Ureter (tissue), 1 donor: Measurements from ENCODE around the gene DLD. TPM values are rescaled to one million over a fixed set of nuclear protein-coding genes. Genes with fewer than 3 reads are reported as not detected.
"Not testable (repeated sequence)": the region's sequence is repeated elsewhere in the genome, so short reads cannot be mapped to it uniquely, and the experiment has no call there.

Source experiments
- DNase-seq: peaks from one replicate; pipeline ENCODE4 v3.0.0-alpha.2; 2020; ENCODE audit warnings: low spot score
- total RNA-seq: library from RNA; stranded (reverse); gene quantifications from one replicate; pipeline ENCODE4 v1.2.4, GENCODE V29; 2023
- donor health status: DM: yes; HTN: yes; CAD: no.

DLD gene, protein sequence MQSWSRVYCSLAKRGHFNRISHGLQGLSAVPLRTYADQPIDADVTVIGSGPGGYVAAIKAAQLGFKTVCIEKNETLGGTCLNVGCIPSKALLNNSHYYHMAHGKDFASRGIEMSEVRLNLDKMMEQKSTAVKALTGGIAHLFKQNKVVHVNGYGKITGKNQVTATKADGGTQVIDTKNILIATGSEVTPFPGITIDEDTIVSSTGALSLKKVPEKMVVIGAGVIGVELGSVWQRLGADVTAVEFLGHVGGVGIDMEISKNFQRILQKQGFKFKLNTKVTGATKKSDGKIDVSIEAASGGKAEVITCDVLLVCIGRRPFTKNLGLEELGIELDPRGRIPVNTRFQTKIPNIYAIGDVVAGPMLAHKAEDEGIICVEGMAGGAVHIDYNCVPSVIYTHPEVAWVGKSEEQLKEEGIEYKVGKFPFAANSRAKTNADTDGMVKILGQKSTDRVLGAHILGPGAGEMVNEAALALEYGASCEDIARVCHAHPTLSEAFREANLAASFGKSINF
- total RNA-seq = 85.7 TPM

GRCh38 chr7:107890962-107891635 is at the start of gene DLD:
DLD (plus strand) TSS chr7:107891183; CDS start chr7:107891251, 68 bp downstream.
- peak; percentile 96 for DNase-seq

- DNase-seq = no peak
Measured at GRCh38 chr7:107842213-107842612, 48.8 kb upstream of the DLD start.

- no peak for DNase-seq
Measured at GRCh38 chr7:107843184-107843583, 47.8 kb upstream of the DLD start.

DNA sequence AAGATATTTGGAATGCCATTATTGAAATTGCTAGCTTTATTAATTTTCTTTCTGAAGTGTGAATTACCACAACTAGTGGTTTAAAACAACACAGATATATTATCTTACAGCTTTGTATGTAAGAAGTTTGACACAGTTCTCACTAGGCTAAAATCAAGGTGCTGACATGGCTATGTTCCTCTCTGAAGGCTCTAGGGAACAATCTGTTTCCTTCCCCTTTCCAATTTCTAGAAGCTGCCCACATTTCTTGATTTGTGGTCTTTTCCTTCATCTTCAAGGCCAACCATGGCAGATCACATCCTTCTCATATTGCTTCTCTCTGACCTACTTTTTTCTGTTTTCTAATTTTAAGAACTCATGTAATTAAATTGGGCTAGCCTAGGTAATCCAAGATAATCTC is 44.7 kb upstream of the DLD start:
- no peak for DNase-seq

DNA sequence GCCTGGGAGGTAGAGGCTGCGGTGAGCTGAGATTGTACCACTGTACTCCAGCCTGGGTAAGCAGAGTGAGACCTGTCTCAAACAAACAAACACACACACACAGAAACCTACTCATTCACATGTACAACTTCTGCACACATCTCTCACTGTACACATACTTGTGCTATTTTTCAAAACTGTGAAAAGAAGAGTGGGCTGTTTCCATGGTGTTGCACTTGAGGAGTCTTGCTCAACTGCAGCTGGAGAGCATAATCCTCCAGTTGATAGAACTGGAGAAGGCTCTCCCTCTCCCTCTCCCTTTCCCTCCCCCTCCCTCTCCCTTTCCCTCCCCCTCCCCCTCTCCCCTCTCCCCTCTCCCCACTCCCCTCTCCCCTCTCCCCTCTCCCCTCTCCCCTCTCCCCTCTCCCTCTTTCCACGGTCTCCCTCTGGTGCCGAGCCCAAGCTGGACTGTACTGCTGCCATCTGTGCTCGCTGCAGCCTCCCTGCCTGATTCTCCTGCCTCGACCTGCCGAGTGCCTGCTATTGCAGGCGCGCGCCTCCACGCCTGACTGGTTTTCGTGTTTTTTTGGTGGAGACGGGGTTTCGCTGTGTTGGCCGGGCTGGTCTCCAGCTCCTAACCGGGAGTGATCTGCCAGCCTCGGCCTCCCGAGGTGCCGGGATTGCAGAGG is 43.7 kb upstream of the DLD start:
- DNase-seq = no peak

- DNase-seq = not testable (repeated sequence)
Measured at GRCh38 chr7:107847836-107848175, 43.2 kb upstream of the DLD start.

GRCh38 chr7:107848211-107848610 is 42.8 kb upstream of the DLD start:
- not testable (repeated sequence) for DNase-seq

- no peak for DNase-seq
Measured at GRCh38 chr7:107850216-107850615, 40.8 kb upstream of the DLD start.

DNA sequence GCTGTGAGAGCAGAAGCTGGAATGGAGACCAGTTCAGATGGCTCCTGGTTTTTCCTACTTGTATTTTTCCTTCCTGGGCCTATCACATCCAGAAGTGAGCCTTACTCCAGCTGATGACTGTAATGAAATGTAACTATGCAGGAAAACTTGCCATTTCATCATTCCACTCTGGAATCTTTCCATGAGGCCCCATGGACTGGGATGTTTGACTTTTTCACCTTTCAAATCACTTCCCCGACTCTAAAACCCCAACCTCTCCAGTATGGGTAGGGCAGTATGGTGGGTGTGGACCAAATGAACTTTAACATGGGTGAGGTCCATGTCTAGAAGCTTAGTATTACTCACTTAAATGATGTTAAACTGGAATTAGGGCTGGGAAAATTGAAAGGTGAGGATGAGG is 40.3 kb upstream of the DLD start:
- no peak for DNase-seq

DNA sequence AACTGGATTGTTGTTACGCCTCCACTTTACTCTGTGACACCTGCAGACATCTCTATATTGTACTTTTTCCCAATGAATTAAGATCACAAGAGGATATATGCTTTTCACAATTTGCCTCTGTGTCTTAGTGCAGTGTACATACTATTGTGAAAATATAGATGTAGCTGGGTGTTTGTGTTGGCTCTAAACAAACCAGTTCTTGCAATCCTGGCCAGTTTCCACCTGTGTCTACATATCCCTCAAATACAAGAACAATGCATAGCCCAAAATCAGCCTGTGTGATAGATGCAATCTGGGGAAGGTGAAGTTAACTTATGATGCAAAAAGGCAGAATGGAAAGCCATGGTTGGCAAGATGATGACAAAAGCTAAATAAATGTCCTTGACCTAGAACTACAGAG is 36.5 kb upstream of the DLD start:
- no peak for DNase-seq

DNA sequence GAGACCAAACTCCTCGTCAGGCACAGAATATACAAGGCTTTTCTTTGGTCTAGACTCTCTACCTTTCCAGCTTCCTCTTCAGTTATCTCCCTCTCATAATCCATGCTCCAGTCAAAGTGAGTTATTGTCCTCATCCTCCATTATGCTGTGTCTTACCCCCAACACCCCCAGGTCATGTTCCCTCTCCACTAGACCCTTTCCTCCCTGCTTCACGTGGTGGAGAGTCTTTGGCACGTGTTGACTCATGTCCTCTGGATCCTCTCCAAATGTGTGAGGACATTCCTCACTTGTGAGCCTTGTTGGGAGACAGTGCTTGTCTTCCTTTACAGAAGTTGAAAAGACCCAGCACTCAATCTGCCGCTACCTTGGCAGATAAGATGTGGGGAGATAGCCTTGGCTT is 36.0 kb upstream of the DLD start:
- DNase-seq = no peak

GRCh38 chr7:107856806-107857540 is 34.0 kb upstream of the DLD start:
- DNase-seq = no peak

DNA sequence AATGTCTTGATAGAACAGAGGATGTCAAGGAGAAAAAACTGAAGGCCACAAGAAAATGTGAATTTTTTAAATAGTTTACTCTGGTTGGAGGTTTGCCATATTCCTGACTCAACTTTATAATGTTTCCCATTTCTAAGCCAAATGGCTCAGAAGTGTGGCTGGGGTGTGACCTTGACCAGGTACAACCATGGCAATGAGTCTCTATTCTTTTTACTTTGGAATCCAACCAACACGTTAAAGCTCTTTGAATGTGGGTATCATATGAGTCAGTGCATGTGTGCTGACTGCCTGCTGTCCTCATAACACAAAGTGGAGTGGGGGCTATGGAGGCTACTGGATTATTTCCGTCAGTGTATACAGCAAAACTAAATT is 33.5 kb upstream of the DLD start:
- no peak for DNase-seq

GRCh38 chr7:107858280-107858679 is 32.7 kb upstream of the DLD start:
- DNase-seq = no peak

DNA sequence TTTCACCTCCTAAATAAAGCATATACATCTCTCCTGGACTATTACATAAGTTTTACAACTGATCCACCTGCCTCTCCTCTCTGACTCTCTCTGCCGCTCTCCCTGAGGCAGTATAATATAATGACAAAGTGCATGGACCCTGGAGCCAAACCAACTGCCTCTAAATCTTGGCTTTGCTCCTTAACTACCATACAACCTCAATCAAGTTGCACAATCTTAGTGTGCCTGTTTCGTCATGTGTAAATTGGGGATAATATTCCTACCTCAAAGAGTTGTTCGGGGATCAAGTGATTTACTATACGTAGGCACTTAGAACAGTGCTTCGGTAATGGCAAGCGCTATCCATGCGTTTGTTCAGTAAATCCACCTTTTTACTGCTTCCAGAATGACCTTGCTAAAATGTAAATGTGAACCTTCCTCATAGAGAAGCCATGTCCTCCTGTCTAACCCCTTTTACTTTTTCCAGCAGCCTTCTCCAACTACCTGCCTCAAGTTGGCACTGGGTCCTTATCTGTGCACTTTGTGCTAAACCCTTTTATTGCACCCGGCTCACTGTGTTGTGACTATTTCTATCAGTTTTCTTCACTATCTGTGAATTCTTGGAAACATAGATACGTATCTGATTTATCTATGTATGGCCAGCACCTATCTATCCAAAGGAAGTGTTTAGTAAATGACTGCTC is 30.6 kb upstream of the DLD start:
- no peak for DNase-seq

- no peak for DNase-seq
Measured at GRCh38 chr7:107860981-107861652, 29.9 kb upstream of the DLD start.

- DNase-seq = no peak
Measured at GRCh38 chr7:107865956-107866775, 24.8 kb upstream of the DLD start.

DNA sequence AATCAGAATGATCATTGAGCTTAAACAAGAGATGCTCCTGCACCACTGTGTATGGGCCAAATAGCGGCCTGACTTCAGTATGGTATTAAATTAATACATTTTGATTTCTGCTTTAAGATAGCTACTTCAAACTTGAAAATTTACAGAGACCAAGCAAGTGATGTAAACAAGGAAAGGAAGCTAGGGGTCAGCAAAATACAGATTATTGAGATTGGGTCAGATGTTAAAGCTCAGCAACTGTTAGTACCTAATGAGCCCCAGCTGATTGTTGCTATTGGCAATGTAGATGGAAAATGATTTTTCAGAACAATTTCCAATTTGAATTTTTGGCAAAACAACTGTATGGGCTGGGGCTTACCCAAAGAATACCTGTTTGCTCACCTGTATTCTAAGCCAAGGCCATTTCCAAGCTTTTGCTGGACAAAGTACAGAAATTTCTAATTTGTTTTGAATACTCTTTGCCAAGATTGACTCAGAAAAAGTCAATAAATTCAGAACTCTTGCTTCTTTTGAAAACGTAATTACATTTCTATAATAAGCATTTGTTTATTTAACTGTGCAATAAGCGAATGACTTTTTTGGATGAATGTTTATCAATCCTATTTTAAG is 23.0 kb upstream of the DLD start:
- DNase-seq = no peak

GRCh38 chr7:107870427-107871000 is 20.5 kb upstream of the DLD start:
- DNase-seq = no peak
